WTC11 (cell line): ENCODE data around the gene UTF1.

Experiments used
- CREB1 ChIP-seq: sonication (generic); formaldehyde crosslinking; IDR thresholded peaks from 2 replicates; pipeline ENCODE4 v1.8.0; 2023; ENCODE audit warnings: mild to moderate bottlenecking, missing genetic modification reagents
- ELF4 ChIP-seq: sonication (generic); formaldehyde crosslinking; IDR thresholded peaks from 2 replicates; pipeline ENCODE4 v1.8.1; 2022; ENCODE audit warnings: low read depth, mild to moderate bottlenecking, moderate library complexity, missing genetic modification reagents
- ESRRA ChIP-seq: sonication (generic); formaldehyde crosslinking; IDR thresholded peaks from 2 replicates; pipeline ENCODE4 v1.8.1; 2022; ENCODE audit warnings: mild to moderate bottlenecking, missing genetic modification reagents, borderline replicate concordance
- NR3C1 ChIP-seq: sonication (generic); formaldehyde crosslinking; conservative IDR thresholded peaks from 2 replicates; pipeline ENCODE4 v1.8.1; 2023; ENCODE audit warnings: low read depth, mild to moderate bottlenecking, missing genetic modification reagents
- SMAD3 ChIP-seq: sonication (generic); formaldehyde crosslinking; IDR thresholded peaks from 2 replicates; pipeline ENCODE4 v1.8.0; 2022; ENCODE audit warnings: missing genetic modification reagents, mild to moderate bottlenecking, borderline replicate concordance
- TEAD4 ChIP-seq: sonication (generic); formaldehyde crosslinking; IDR thresholded peaks from 2 replicates; pipeline ENCODE4 v1.8.0; 2022; ENCODE audit warnings: mild to moderate bottlenecking, missing genetic modification reagents
- ZNF138 ChIP-seq: sonication (generic); formaldehyde crosslinking; conservative IDR thresholded peaks from 2 replicates; pipeline ENCODE4 v1.8.1; 2022; ENCODE audit warnings: mild to moderate bottlenecking, moderate library complexity, missing genetic modification reagents
- TF ChIP-seq, protein P1 (sequence below): sonication (generic); formaldehyde crosslinking; IDR thresholded peaks from 2 replicates; pipeline ENCODE4 v1.8.1; 2022; ENCODE audit warnings: low read depth, mild to moderate bottlenecking, moderate library complexity, missing genetic modification reagents, borderline replicate concordance
- TF ChIP-seq, protein P2 (sequence below): fragments of 200-600 bp; IDR thresholded peaks from 2 replicates; pipeline ENCODE4 v1.8.0; 2022; ENCODE audit warnings: antibody characterized with exemption
- TF ChIP-seq, protein P3 (sequence below): sonication (generic); formaldehyde crosslinking; IDR thresholded peaks from 2 replicates; pipeline ENCODE4 v1.8.0; 2022; ENCODE audit warnings: mild to moderate bottlenecking, missing genetic modification reagents
- TF ChIP-seq, protein P4 (sequence below): sonication (generic); formaldehyde crosslinking; IDR thresholded peaks from 2 replicates; pipeline ENCODE4 v1.8.1; 2023; ENCODE audit warnings: mild to moderate bottlenecking, missing genetic modification reagents
- TF ChIP-seq, protein P5 (sequence below): sonication (generic); formaldehyde crosslinking; conservative IDR thresholded peaks from 2 replicates; pipeline ENCODE4 v1.8.1; 2022; ENCODE audit warnings: mild to moderate bottlenecking, missing genetic modification reagents
- TF ChIP-seq, protein P6 (sequence below): sonication (generic); formaldehyde crosslinking; conservative IDR thresholded peaks from 2 replicates; pipeline ENCODE4 v1.8.1; 2023; ENCODE audit warnings: mild to moderate bottlenecking, low read depth, missing genetic modification reagents, moderate library complexity

- TF ChIP-seq ZNF138: no peak
- no peak for TF ChIP-seq ESRRA (CRISPR knock-in tag)
- no peak for TF ChIP-seq TEAD4 (CRISPR knock-in tag)
- TF ChIP-seq CREB1 (CRISPR knock-in tag): no peak
- TF ChIP-seq NR3C1 (CRISPR knock-in tag): no peak
- TF ChIP-seq ELF4 (CRISPR knock-in tag): no peak
- TF ChIP-seq, protein P1, sequence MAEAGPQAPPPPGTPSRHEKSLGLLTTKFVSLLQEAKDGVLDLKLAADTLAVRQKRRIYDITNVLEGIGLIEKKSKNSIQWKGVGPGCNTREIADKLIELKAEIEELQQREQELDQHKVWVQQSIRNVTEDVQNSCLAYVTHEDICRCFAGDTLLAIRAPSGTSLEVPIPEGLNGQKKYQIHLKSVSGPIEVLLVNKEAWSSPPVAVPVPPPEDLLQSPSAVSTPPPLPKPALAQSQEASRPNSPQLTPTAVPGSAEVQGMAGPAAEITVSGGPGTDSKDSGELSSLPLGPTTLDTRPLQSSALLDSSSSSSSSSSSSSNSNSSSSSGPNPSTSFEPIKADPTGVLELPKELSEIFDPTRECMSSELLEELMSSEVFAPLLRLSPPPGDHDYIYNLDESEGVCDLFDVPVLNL (CRISPR knock-in tag): no peak
- TF ChIP-seq, protein P2, sequence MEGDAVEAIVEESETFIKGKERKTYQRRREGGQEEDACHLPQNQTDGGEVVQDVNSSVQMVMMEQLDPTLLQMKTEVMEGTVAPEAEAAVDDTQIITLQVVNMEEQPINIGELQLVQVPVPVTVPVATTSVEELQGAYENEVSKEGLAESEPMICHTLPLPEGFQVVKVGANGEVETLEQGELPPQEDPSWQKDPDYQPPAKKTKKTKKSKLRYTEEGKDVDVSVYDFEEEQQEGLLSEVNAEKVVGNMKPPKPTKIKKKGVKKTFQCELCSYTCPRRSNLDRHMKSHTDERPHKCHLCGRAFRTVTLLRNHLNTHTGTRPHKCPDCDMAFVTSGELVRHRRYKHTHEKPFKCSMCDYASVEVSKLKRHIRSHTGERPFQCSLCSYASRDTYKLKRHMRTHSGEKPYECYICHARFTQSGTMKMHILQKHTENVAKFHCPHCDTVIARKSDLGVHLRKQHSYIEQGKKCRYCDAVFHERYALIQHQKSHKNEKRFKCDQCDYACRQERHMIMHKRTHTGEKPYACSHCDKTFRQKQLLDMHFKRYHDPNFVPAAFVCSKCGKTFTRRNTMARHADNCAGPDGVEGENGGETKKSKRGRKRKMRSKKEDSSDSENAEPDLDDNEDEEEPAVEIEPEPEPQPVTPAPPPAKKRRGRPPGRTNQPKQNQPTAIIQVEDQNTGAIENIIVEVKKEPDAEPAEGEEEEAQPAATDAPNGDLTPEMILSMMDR: no peak
- TF ChIP-seq, protein P3, sequence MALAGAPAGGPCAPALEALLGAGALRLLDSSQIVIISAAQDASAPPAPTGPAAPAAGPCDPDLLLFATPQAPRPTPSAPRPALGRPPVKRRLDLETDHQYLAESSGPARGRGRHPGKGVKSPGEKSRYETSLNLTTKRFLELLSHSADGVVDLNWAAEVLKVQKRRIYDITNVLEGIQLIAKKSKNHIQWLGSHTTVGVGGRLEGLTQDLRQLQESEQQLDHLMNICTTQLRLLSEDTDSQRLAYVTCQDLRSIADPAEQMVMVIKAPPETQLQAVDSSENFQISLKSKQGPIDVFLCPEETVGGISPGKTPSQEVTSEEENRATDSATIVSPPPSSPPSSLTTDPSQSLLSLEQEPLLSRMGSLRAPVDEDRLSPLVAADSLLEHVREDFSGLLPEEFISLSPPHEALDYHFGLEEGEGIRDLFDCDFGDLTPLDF: no peak
- TF ChIP-seq SMAD3 (CRISPR knock-in tag): no peak
- TF ChIP-seq, protein P4, sequence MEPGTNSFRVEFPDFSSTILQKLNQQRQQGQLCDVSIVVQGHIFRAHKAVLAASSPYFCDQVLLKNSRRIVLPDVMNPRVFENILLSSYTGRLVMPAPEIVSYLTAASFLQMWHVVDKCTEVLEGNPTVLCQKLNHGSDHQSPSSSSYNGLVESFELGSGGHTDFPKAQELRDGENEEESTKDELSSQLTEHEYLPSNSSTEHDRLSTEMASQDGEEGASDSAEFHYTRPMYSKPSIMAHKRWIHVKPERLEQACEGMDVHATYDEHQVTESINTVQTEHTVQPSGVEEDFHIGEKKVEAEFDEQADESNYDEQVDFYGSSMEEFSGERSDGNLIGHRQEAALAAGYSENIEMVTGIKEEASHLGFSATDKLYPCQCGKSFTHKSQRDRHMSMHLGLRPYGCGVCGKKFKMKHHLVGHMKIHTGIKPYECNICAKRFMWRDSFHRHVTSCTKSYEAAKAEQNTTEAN: no peak
- TF ChIP-seq, protein P5, sequence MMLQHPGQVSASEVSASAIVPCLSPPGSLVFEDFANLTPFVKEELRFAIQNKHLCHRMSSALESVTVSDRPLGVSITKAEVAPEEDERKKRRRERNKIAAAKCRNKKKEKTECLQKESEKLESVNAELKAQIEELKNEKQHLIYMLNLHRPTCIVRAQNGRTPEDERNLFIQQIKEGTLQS (CRISPR knock-in tag): no peak
- TF ChIP-seq, protein P6, sequence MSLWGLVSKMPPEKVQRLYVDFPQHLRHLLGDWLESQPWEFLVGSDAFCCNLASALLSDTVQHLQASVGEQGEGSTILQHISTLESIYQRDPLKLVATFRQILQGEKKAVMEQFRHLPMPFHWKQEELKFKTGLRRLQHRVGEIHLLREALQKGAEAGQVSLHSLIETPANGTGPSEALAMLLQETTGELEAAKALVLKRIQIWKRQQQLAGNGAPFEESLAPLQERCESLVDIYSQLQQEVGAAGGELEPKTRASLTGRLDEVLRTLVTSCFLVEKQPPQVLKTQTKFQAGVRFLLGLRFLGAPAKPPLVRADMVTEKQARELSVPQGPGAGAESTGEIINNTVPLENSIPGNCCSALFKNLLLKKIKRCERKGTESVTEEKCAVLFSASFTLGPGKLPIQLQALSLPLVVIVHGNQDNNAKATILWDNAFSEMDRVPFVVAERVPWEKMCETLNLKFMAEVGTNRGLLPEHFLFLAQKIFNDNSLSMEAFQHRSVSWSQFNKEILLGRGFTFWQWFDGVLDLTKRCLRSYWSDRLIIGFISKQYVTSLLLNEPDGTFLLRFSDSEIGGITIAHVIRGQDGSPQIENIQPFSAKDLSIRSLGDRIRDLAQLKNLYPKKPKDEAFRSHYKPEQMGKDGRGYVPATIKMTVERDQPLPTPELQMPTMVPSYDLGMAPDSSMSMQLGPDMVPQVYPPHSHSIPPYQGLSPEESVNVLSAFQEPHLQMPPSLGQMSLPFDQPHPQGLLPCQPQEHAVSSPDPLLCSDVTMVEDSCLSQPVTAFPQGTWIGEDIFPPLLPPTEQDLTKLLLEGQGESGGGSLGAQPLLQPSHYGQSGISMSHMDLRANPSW (CRISPR knock-in tag): no peak
Observed at GRCh38 chr10:133267829-133268228, 37.8 kb downstream of the UTF1 start.
